HG03565 (cell line): Measurements from ENCODE around the gene LRMDA.
A peak's percentile ranks its signal among the peaks of the same experiment; 100 is the strongest.
"Not testable (repeated sequence)": the region's sequence is repeated elsewhere in the genome, so short reads cannot be mapped to it uniquely, and the experiment has no call there.

Experiments
- ATAC-seq: cut with Tn5 transposase; IDR thresholded peaks from one replicate; pipeline ENCODE4 v1.9.1; 2021; ENCODE audit warnings: mild to moderate bottlenecking, moderate library complexity; ENCODE audit not compliant: unreplicated experiment

The LRMDA gene

DNA sequence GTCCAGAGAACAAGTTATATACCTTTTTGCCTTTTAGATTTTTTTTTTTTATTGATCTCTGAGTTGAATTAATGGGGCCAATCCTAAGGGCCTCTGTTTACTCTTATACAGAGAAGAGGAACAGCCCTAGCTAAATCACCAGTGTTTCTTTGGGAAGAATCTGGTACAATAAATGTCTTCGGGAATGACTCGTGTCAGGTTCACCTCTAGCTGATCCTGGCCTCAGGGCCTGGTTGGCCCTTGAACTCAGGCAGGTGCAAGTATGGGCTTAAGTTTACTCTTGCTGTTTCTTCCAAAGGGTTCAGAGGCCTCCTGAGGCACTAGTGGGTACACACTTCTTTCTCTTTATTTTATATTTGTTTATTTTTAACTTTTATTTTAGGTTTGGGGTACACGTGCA lies 71.0 kb downstream of the LRMDA start:
- no peak for ATAC-seq

DNA sequence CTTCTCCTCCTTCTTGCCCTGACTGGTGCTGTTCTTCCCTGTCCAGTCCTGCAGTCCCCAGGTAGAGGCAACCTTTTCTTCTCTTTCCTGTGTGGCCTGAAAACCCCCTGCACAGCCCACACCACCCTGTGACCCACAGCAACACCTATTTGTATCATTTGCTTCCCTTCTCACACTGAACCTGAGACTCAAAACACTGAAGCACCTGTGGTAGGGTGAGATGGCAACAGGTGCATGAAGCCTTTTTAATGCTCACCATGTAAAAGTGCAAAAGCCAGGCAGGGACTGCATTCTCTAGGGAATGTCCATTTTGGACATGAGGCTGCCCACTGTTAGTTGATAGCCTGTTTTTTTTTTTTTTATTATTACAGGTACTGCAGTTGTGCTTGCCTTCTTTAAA lies 71.4 kb downstream of the LRMDA start:
- ATAC-seq, result no peak

DNA sequence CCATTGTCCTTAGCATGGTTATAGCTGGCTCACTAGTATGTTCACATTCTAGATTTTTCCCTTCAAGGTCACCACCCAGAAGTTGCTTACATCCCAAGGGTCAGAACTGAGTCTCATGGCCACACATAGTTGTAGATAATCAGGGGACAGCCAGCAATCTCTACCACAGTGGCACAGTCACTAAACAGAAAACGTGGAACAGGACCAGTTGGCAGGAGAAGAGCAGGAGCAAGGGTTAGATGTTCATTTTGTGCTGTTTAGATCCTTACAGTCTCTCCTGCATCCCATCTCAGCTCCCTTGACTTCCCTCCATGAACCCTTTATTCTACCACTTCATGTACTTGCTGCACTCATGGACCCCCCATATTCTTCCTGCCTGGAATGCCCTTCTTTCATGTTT lies 73.9 kb downstream of the LRMDA start:
- ATAC-seq, result no peak

DNA sequence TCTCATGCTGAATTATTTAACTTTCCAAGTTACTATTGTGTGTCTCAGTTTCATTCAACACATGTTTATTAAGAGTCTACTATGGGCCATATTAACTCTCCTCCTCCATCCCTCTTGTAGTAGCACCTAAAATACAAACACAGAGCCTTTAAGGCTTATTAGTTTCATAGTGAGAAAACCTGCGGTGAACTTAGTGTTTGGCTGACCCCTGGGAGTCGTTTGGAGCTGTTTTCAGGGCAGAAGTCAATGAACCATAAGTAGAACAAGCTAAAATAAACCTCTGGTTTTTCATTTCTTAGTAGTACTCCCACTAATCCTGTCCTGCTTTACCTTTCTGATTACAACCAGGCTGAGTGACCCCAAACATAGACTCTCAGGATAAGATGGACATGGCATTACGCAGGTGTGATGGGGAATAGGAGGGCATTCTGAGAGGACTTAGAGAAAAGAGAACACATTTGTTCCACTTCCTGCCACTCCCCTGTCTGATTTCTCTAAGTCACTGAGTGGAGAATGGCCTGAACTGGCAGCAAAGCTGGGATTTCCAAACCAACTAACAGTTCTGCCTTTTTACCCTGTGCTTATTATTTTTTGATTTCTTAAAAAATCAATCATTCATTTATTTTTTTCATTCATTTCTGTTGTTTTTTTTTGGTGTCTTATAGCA lies 74.5 kb downstream of the LRMDA start:
- ATAC-seq, result peak; percentile 56

DNA sequence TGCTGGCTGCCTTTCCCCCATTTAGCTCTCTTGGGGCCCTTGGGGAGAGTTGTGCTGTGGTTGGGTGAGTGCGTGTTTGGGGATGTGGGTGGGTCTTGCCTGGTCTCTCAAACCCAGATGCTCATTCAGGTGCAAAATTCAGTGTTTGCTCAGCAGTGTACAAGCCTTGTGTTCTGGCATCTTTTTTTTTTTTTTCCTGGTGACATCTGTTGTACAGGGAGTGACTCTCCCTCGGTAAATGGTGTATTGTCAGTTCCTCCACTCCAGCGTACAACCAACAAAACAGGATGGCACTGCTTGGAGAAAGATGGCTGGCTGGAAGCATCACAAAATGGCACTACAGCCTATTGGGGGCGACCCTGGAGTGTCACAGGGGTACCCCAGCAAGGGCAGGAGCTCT lies 75.5 kb downstream of the LRMDA start:
- no peak for ATAC-seq

DNA sequence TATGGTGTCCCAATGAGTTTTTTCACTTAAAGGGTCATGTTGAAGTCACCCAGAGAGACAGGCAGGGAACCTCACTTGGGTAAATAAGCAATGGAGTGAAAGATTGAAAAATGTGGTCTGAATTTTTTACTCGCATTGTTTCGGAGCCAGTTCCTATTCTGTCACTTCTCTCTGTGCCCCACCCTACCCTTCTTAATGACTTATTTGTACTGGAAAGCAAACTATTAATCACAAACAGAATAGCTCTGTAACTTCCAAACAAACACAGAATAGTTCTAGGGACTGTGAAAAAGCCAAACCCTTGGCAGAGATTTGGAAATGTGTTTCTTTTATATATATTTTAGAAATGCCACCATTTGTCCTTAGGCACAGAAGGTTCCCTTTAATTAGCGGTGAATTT lies 76.0 kb downstream of the LRMDA start:
- ATAC-seq, result no peak

DNA sequence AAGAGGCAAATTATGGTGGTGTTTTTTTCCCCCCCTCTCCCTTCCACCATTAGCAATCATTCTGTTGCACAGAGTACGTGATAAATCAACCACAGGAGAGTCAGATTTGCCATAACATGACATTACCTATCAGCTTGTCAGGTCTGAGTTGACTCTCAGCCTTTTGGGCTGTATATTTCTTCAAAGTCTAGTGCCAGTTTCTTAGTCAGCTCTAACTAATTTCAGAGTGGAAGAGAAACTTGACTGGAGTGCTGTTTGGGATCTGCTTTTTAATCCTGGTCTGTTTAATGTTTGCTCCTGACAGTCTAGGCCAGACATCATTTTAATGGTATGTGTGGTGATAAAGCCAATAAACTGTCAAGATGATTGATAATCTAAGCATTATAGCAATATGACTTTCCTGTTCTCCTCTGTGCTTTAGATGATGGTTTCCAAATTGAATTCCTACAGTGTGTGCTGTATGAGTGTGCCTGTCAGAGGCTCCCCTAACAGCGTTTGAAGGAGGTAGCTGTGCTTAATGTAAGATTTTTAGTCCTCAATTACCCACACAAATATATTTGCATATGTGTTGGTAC lies 76.9 kb downstream of the LRMDA start:
- no peak for ATAC-seq

DNA sequence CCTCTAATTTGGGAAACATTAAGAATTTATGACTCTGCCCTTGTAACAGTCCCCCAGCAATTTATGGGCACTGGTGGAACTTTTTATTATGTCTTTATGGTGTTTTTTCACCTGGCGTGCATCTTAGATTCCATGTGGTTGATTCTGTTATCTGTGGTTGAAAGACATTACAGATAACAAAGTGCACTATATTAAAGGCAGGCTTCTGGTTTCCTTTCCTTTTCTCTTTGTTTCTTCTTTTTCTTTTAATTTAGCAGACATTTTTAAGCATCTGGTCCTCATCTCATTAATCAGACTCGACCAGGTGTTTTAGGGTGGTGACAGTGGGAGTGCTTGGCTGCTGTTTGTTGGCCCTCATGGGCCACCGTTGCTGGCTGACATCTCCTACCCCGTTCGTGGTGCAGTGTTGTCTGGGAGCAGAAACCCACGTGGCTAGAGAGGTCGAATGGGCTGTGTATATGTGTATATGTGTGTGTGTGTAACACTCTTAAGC lies 77.4 kb downstream of the LRMDA start:
- no peak for ATAC-seq

DNA sequence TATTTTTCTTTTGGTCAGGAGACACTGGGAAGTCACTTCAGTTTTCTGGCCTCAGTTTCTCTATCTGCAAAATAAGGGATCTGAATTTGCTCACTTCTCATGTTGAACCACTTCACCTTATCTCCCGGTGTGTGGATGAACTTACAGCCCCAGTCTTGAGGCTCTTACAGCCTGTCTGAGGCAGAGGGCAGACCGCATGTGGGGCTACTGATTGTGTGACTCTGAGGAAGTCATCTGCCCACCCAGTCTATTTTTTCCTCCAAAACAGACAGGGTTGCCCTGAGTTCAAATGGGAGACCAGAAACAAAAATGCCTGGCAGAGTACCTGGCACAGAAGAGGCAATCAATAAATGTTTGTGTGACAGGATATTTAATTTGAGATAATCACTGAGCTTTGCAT lies 78.3 kb downstream of the LRMDA start:
- ATAC-seq, result no peak

DNA sequence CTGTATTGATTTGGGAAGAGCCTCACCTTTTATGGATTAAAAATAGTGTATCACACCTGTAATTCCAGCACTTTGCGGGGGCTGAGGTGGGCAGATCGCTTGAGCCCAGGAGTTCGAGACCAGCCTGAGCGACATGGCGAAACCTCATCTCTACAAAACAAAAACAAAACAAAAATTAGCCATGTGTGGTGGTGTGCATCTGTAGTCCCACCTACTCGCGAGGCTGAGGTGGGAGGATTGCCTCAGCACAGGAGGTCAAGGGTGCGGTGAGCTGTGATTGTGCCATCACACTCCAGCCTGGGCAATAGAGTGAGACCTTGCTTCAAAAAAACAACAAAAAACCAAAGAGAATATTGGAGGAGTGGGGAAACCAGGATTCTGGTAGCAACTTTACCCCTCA lies 79.6 kb downstream of the LRMDA start:
- ATAC-seq, result no peak

DNA sequence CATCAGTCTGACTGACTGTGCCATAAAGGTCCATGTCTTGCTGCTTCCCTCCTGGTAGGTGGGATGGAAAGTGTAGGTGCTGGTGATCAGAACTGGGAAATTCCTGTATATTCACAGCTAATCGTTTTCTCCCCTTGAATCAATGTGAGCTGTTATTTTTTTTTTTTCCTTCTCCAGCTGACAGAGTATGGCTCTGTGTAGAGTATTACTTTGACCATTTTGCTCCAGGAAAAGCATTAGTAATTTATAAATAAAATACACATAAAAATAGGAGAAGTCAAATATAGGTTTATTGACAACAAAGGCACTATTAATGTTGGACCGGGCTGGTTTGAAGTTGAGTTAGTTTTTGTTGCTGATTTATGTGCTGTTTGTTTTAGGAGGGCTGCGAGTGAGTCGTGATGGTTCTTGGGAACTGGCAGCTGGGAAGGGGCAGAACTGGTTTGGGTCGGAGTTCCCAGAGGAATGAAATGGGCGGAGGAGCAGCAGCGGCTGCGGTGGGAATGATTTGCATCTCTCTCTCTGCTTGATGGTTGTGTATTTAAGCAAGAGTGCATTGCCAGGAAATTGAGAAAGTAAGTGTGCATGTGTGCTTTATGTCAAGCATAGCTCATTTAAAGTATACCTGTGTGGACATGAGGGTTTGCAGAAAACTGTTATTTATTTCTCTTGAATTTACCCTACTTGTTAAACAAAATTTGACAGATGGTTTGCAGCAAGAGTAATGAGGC lies 80.9 kb downstream of the LRMDA start:
- ATAC-seq, result no peak

DNA sequence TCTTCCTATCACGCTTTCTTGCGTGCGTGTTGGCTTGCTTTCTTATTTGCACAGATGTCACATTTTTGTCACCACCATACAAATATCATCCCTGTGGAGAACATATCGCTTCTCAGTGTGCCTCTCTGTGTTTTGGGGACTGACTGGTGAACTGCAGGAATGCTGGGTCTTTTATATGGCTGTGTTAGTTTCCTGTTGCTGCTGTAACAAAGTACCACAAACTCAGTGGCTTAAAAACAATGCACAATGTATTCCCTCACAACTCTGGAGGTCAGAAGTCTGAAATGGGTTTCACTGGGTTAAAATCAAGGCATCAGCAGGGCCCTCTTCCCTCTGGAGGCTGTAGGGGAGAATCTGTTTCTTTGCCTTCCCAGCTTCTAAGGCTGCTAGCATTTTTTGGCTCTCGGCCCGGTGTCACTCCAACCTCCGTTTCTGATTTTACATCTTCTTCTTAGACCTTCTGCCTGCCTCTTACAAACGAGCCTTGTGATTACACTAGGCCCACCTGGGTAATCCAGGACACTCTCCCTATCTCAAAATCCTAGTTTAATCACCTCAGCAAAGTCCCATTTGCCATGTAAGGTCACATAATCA lies 82.0 kb downstream of the LRMDA start:
- ATAC-seq, result no peak

DNA sequence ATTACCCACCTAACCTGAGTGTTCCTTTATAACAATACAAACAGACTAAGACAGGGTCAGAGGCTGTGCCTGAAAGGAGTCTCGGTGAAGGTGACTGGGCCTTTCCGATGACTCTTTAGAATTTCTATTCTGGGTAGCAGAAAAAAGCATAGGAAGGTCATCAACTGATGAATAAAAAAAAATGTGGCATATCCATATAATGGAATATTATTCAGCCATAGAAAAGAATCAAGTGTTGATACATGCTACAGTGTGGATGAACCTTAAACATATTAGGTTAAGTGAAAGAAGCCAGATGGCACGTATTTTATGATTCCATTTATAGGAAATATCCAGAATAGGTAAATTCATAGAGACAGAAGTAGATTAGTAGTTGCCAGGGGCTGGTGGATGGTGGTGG lies 83.4 kb downstream of the LRMDA start:
- no peak for ATAC-seq

DNA sequence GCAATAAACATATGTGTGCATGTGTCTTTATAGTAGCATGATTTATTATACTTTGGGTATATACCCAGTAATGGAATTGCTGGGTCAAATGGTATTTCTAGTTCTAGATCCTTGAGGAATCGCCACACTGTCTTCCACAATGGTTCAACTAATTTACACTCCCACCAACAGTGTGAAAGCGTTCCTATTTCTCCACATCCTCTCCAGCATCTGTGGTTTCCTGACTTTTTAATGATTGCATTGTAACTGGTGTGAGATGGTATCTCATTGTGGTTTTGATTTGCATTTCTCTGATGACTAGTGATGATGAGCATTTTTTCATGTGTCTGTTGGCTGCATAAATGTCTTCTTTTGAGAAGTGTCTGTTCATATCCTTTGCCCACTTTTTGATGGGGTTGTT lies 84.7 kb downstream of the LRMDA start:
- ATAC-seq, result not testable (repeated sequence)

DNA sequence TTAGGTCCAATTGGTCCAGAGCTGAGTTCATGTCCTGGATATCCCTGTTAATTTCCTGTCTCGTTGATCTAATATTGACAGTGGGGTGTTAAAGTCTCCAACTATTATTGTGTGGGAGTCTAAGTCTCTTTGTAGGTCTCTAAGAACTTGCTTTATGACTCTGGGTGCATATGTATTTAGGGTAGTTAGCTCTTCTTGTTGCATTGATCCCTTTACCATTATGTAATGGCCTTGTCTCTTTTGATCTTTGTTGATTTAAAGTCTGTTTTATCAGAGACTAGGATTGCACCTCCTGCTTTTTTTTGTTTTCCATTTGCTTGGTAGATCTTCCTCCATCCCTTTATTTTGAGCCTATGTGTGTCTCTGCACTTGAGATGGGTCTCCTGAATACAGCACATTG lies 87.8 kb downstream of the LRMDA start:
- ATAC-seq, result not testable (repeated sequence)

DNA sequence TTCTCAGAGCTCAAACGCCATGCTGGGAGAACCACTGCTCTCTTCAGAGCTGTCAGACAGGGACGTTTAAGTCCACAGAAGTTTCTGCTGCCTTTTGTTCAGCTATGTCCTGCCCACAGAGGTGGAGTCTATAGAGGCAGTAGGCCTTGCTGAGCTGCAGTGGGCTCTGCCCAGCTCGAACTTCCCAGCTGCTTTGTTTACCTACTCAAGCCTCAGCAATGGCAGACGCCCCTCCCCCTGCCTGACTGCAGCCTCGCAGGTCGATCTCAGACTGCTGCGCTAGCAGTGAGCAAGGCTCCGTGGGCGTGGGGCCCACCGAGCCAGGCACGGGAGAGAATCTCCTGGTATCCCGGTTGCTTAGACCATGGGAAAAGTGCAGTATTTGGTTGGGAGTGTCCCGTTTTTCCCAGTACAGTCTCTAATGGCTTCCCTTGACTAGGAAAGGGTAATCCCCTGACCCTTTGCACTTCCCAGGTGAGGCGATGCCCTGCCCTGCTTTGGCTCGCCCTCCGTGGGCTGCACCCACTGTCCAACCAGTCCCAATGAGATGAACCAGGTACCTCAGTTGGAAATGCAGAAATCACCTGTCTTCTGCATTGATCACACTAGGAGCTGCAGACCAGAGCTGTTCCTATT lies 89.9 kb downstream of the LRMDA start:
- ATAC-seq, result not testable (repeated sequence)

DNA sequence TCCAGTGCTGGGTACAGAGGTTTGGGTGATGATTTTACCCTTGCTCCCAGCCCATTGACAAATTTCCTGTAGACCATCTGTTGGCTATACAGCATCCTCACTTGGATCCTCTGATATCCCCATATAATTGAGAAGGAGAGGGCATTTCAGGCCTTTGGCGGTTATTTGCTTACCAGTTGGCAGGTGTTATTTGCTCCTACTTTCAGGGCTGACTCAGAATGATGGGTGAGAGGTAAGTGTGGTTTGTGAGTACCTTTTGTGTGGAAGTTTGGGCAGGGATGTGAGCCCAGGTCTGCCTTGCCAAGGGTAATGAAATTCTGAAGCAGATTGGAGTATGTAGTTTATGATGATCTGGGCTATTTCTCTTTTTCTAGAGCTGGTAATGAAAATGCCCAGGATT lies 93.6 kb downstream of the LRMDA start:
- ATAC-seq, result no peak

DNA sequence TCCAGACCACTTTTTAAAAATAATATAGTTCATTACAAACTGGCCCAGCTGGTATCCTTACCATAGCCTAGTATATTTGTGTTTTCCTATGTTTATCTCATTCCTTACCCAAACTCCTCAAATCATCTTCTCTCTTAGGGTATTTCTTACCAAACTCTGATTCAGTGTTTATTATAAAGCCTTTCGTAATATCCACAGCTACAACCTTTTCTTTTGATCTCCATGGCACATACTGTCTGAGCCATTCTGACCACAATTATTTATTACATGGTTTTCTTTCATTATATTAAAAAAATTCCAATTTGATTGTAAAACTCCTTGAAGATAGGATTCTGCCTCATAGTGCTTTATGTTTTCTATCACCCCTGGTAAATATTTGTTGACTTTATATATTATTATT lies 94.2 kb downstream of the LRMDA start:
- ATAC-seq, result no peak

DNA sequence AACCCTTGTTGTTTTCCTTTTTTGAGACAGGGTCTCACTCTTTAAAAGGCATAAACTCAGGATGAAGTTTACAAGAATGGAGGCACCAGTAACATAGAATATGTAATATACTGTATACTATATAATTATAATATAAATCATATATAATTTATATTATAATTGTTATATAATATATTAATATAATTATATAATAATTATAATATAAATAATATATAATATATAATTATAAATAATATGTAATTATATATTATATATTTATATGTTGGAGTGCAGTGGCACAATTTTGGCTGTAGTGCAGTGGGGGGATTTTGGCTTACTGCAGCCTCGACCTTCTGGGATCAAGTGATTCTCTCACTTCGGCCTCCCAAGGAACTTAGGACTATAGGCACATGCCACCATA lies 96.1 kb downstream of the LRMDA start:
- no peak for ATAC-seq

DNA sequence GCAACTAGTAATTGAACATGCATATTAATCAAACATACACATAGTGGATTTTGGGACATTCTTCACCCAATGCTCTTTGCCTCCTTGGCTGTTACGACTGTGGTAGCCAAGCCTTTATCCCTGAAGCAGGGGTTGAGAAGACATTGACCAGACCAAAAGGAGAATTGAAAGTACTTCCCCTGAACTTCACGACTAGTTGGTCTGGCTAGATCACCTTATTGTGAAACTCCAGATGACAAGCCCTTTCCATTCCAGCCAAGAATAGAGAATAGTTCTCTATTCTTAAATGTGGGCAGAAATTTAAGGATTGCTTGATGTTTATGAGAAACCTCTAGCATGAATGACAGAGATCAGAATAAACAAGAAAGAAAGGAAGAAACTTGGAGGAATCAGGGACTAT lies 97.0 kb downstream of the LRMDA start:
- ATAC-seq, result no peak

DNA sequence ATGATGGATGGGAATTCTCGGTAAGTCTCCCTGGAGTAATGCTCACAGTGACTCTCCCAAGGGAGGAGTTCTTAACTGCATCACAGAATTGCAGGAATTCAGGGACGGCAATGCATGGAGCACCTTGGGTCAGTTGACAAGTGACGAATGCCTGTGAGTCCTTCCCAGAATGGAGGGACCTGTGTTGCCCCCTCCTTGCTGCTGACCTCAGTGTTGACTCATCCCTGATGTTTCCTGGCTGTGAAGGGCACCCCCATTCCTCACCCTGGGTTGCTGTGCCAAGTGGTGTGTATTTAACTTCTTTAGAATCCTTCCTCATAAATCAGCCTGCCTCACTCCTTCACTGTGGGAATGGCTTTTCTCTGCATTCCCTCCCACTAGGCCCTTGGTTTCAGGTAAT lies 98.9 kb downstream of the LRMDA start:
- ATAC-seq, result no peak
